HG03565 (cell line): ENCODE results near the gene PRSS33.

ENCODE experiments used
- ATAC-seq: cut with Tn5 transposase; IDR thresholded peaks from one replicate; pipeline ENCODE4 v1.9.1; 2021; ENCODE audit warnings: mild to moderate bottlenecking, moderate library complexity; ENCODE audit not compliant: unreplicated experiment

PRSS33 gene

GRCh38 chr16:2799859-2800226 is 12.5 kb upstream of the PRSS33 start:
- no peak for ATAC-seq

GRCh38 chr16:2799205-2799858 is 12.0 kb upstream of the PRSS33 start:
- no peak for ATAC-seq

GRCh38 chr16:2798723-2799204 is 11.4 kb upstream of the PRSS33 start:
- ATAC-seq: no peak

GRCh38 chr16:2795395-2796143 is 8.2 kb upstream of the PRSS33 start:
- no peak for ATAC-seq

GRCh38 chr16:2792940-2793339 is 5.6 kb upstream of the PRSS33 start:
- ATAC-seq: no peak

- no peak for ATAC-seq
These were observed 3.8 kb upstream of the PRSS33 start for GRCh38 chr16:2791174-2791573.

- no peak for ATAC-seq
These were observed 3.3 kb upstream of the PRSS33 start for GRCh38 chr16:2790631-2791030.

- ATAC-seq: no peak
These were observed 601 bp upstream of the PRSS33 start for GRCh38 chr16:2787961-2788360.

GRCh38 chr16:2786826-2787151 is 571 bp downstream of the PRSS33 start:
- no peak for ATAC-seq

- ATAC-seq: no peak
These were observed 1.1 kb downstream of the PRSS33 start for GRCh38 chr16:2786061-2786825.

- no peak for ATAC-seq
These were observed 2.0 kb downstream of the PRSS33 start for GRCh38 chr16:2785101-2785991.

- ATAC-seq: no peak
These were observed 2.8 kb downstream of the PRSS33 start for GRCh38 chr16:2784358-2785100.

GRCh38 chr16:2783581-2784357 is 3.6 kb downstream of the PRSS33 start:
- no peak for ATAC-seq

- ATAC-seq: no peak
These were observed 4.6 kb downstream of the PRSS33 start for GRCh38 chr16:2782583-2783351.

GRCh38 chr16:2779978-2780898 is 7.1 kb downstream of the PRSS33 start:
- ATAC-seq: no peak

GRCh38 chr16:2779151-2779920 is 8.0 kb downstream of the PRSS33 start:
- ATAC-seq: no peak

GRCh38 chr16:2778630-2778958 is 8.8 kb downstream of the PRSS33 start:
- ATAC-seq: no peak
